ENCODE results near the gene YBX1.

Gene YBX1

DNA sequence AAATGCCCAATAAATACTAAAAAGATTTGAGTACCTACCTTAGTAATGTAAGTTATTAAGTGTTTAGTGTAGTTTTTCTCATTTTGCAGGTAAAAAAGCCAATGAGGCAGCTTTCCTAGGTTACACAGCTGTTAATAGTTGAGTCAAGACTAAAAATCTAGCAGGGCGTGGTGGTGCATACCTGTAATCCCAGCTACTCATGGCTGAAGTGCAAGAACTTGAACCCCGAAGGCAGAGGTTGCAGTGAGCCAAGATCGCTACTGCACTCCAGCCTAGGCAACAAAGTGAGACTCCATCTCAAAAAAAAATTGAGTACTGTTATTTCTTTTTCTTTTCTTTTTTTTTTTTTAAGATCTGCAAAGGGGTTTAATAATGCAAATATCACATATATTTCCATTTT, 7.7 kb downstream of the YBX1 start:
- Histone ChIP-seq H3K27ac (ENCODE audit: low read depth, low read length) (no peak overlapping the region), H3K36me3 (ENCODE audit: control insufficient read depth, low read length) (peaks cover 100% of the 10 kb centered on the region)
- TF ChIP-seq, protein P1, sequence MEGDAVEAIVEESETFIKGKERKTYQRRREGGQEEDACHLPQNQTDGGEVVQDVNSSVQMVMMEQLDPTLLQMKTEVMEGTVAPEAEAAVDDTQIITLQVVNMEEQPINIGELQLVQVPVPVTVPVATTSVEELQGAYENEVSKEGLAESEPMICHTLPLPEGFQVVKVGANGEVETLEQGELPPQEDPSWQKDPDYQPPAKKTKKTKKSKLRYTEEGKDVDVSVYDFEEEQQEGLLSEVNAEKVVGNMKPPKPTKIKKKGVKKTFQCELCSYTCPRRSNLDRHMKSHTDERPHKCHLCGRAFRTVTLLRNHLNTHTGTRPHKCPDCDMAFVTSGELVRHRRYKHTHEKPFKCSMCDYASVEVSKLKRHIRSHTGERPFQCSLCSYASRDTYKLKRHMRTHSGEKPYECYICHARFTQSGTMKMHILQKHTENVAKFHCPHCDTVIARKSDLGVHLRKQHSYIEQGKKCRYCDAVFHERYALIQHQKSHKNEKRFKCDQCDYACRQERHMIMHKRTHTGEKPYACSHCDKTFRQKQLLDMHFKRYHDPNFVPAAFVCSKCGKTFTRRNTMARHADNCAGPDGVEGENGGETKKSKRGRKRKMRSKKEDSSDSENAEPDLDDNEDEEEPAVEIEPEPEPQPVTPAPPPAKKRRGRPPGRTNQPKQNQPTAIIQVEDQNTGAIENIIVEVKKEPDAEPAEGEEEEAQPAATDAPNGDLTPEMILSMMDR (IDR thresholded peaks at IDR 0.05; ENCODE audit: low read depth, low read length, poor library complexity, severe bottlenecking), result no peak
- TF ChIP-seq EZH2phosphoT487 (IDR thresholded peaks at IDR 0.05; ENCODE audit: borderline replicate concordance, low read length), result no peak

DNA sequence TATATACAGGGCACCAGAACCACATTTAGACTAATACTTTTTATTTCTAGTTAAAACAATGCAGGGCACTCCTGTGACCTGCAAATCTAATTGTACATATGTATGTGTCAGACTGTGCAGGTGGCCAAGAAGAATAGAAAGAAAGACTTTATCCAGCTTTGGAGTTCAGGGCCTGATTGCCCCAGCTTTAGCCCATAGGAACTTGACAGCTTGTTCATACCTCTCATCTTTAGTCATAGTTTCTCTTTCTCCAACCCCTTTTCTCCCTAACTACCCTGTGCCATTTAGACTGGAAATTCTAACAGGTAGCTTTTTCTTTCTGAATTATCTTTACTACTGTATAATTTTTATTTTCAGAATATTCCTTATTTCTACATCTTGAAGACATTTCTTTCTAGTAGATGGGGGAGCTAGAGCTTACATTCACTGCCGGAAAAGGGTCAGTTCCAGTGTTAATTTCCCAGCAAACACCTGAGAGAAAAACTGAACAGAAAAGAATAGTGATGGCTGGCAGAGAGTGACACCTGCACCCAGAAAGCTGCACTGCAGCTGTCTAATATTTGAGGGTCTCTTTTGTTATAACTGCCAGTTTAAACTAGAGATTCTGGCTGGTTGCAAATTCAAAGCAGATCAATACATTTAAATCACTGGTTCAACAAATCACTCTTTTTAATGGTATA, 8.4 kb downstream of the YBX1 start:
- H3K4me2 ChIP-seq (ENCODE audit: low read length), result 0 out of 2 replicates have a peak overlapping the region, but pooled peaks have one; percentile 14
- no peaks in the 10 kb centered on the region for H3K27me3 ChIP-seq (ENCODE audit: control insufficient read depth, low read length)
- H3K9me3 ChIP-seq (ENCODE audit: control insufficient read depth, insufficient read depth, low read length), result no peaks in the 10 kb centered on the region
- peaks cover 45% of the 10 kb centered on the region for H3K4me1 ChIP-seq (ENCODE audit: control insufficient read depth, low read length)
- H3K36me3 ChIP-seq (ENCODE audit: control insufficient read depth, low read length), result peaks cover 100% of the 10 kb centered on the region
- peaks cover 19% of the 10 kb centered on the region for H3F3A ChIP-seq (ENCODE audit: control insufficient read depth, insufficient read depth)
- peaks cover 82% of the 10 kb centered on the region for H4K20me1 ChIP-seq (ENCODE audit: control insufficient read depth, insufficient read depth, low read depth, low read length)
- no peak overlapping the region for H3K27ac ChIP-seq (ENCODE audit: low read depth, low read length)
- no peak for TF ChIP-seq EZH2phosphoT487 (IDR thresholded peaks at IDR 0.05; ENCODE audit: borderline replicate concordance, low read length)
- TF ChIP-seq, protein P1 (IDR thresholded peaks at IDR 0.05; ENCODE audit: low read depth, low read length, poor library complexity, severe bottlenecking), result peak; percentile 13
- no peaks in the 10 kb centered on the region for H3K9me2 ChIP-seq (replicated peaks; ENCODE audit: control insufficient read depth, low read length)
- H3K79me2 ChIP-seq (ENCODE audit: control insufficient read depth, low read length), result peaks cover 100% of the 10 kb centered on the region
- H3K4me3 ChIP-seq (ENCODE audit: low read length), result no peak overlapping the region

More for the DNA sequence above, 7.7 kb downstream of the YBX1 start:
- peaks cover 52% of the 10 kb centered on the region for H3K4me1 ChIP-seq (ENCODE audit: control insufficient read depth, low read length)
- H3K9me2 ChIP-seq (replicated peaks; ENCODE audit: control insufficient read depth, low read length), result no peaks in the 10 kb centered on the region
- H3K4me2 ChIP-seq (ENCODE audit: low read length), result peak overlapping the region; percentile 38
- H4K20me1 ChIP-seq (ENCODE audit: control insufficient read depth, insufficient read depth, low read depth, low read length), result peaks cover 87% of the 10 kb centered on the region
- peaks cover 100% of the 10 kb centered on the region for H3K79me2 ChIP-seq (ENCODE audit: control insufficient read depth, low read length)
- no peaks in the 10 kb centered on the region for H3K27me3 ChIP-seq (ENCODE audit: control insufficient read depth, low read length)
- no peak overlapping the region for H3K4me3 ChIP-seq (ENCODE audit: low read length)
- H3K9me3 ChIP-seq (ENCODE audit: control insufficient read depth, insufficient read depth, low read length), result no peaks in the 10 kb centered on the region
- H3F3A ChIP-seq (ENCODE audit: control insufficient read depth, insufficient read depth), result peaks cover 18% of the 10 kb centered on the region

DNA sequence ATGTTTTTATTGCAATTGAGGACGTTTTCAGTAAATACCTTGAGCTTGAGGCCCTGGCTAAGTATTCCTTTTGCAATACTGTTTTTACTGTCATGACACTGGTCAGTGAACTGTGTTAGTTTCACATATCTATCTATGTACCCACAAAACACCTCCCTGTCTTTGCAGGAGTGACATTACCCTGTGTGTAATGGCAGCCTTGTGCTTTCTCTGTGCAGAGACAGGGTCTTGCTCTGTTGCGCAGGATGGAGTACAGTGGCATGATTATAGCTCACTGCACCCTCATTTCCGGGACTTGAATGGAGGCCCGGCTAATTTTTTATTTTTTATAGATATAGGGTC, 8.9 kb downstream of the YBX1 start:
- Histone ChIP-seq H3K4me3 (ENCODE audit: low read length) (no peak overlapping the region), H4K20me1 (ENCODE audit: control insufficient read depth, insufficient read depth, low read depth, low read length) (peaks cover 83% of the 10 kb centered on the region), H3F3A (ENCODE audit: control insufficient read depth, insufficient read depth) (peaks cover 24% of the 10 kb centered on the region), H3K27ac (ENCODE audit: low read depth, low read length) (no peak overlapping the region), H3K79me2 (ENCODE audit: control insufficient read depth, low read length) (peaks cover 100% of the 10 kb centered on the region), H3K4me2 (ENCODE audit: low read length) (0 out of 2 replicates have a peak overlapping the region, but pooled peaks have one; percentile 14), H3K9me3 (ENCODE audit: control insufficient read depth, insufficient read depth, low read length) (no peaks in the 10 kb centered on the region), H3K36me3 (ENCODE audit: control insufficient read depth, low read length) (peaks cover 100% of the 10 kb centered on the region), H3K9me2 (replicated peaks; ENCODE audit: control insufficient read depth, low read length) (no peaks in the 10 kb centered on the region), H3K27me3 (ENCODE audit: control insufficient read depth, low read length) (no peaks in the 10 kb centered on the region), H3K4me1 (ENCODE audit: control insufficient read depth, low read length) (peaks cover 40% of the 10 kb centered on the region)
- TF ChIP-seq EZH2phosphoT487 (IDR thresholded peaks at IDR 0.05; ENCODE audit: borderline replicate concordance, low read length), result no peak
- TF ChIP-seq, protein P1 (IDR thresholded peaks at IDR 0.05; ENCODE audit: low read depth, low read length, poor library complexity, severe bottlenecking), result no peak
